Osteoblast (primary cell): ENCODE results near the gene RNASE7. TPM values are rescaled to one million over a fixed set of nuclear protein-coding genes. Genes with fewer than 3 reads are reported as not detected.

ENCODE experiments used
- DNase-seq: peaks from one replicate; pipeline ENCODE4 v3.0.0; 2011; ENCODE audit warnings: low spot score, mixed read lengths; ENCODE audit not compliant: insufficient read length; ENCODE audit errors: missing footprints
- H2AFZ ChIP-seq: 2 replicates; pipeline ENCODE4 v1.6.0; 2011; ENCODE audit warnings: mild to moderate bottlenecking, low read length
- H3K27ac ChIP-seq: 2 replicates; pipeline ENCODE4 v1.5.1; 2011; ENCODE audit warnings: mild to moderate bottlenecking, low read depth, low read length, moderate library complexity
- H3K27me3 ChIP-seq: 2 replicates; pipeline ENCODE4 v1.6.0; 2012; ENCODE audit warnings: mild to moderate bottlenecking, control low read depth, inconsistent platforms, low read length, moderate library complexity; ENCODE audit not compliant: insufficient read depth
- H3K36me3 ChIP-seq: 2 replicates; pipeline ENCODE4 v1.5.1; 2011; ENCODE audit warnings: mild to moderate bottlenecking, low read length, control low read depth, moderate library complexity; ENCODE audit not compliant: insufficient read depth
- H3K4me1 ChIP-seq: 2 replicates; pipeline ENCODE4 v1.5.1; 2011; ENCODE audit warnings: mild to moderate bottlenecking, low read length, control low read depth, moderate library complexity; ENCODE audit not compliant: insufficient read depth
- H3K4me2 ChIP-seq: 2 replicates; pipeline ENCODE4 v1.6.0; 2011; ENCODE audit warnings: mild to moderate bottlenecking, low read length; ENCODE audit not compliant: insufficient read depth
- H3K4me3 ChIP-seq: fragments of 200-600 bp; sonication (generic); 3 replicates; pipeline ENCODE4 v1.5.1; 2012; ENCODE audit warnings: mild to moderate bottlenecking, low read length, inconsistent platforms; ENCODE audit not compliant: insufficient read depth
- H3K79me2 ChIP-seq: 2 replicates; pipeline ENCODE4 v1.6.0; 2012; ENCODE audit warnings: mild to moderate bottlenecking, low read length, control low read depth, inconsistent platforms; ENCODE audit not compliant: insufficient read depth
- H3K9me3 ChIP-seq: 2 replicates; pipeline ENCODE4 v1.5.1; 2011; ENCODE audit warnings: low read depth, low read length, control low read depth
- H4K20me1 ChIP-seq: 2 replicates; pipeline ENCODE4 v1.6.0; 2012; ENCODE audit warnings: mild to moderate bottlenecking, low read length, control low read depth; ENCODE audit not compliant: insufficient read depth
- CTCF ChIP-seq: IDR thresholded peaks from 2 replicates; pipeline ENCODE4 v1.5.1; 2011; ENCODE audit warnings: mild to moderate bottlenecking, low read depth, low read length, moderate library complexity; ENCODE audit errors: extremely low read depth
- total RNA-seq: library from RNA; depleted of rRNA; stranded (reverse); fragments of >200 nt; gene quantifications from 2 replicates; pipeline ENCODE4 v1.2.3, GENCODE V29; 2012

The RNASE7 gene
- total RNA-seq, 1 donor: not detected

GRCh38 chr14:21036751-21037150, 5.4 kb upstream of the RNASE7 start:
- H3K4me2 ChIP-seq: no peak overlapping the region
- peak; percentile 46 for DNase-seq
- no peak for TF ChIP-seq CTCF

GRCh38 chr14:21037156-21037555, 5.0 kb upstream of the RNASE7 start:
- no peak overlapping the region for H3K4me3 ChIP-seq
- peaks cover 12% of the 10 kb centered on the region for H3K4me1 ChIP-seq
- no peak overlapping the region for H2AFZ ChIP-seq
- no peaks in the 10 kb centered on the region for H3K9me3 ChIP-seq
- no peaks in the 10 kb centered on the region for H4K20me1 ChIP-seq
- H3K36me3 ChIP-seq: no peaks in the 10 kb centered on the region
- H3K79me2 ChIP-seq: no peaks in the 10 kb centered on the region
- no peak for TF ChIP-seq CTCF
- H3K27me3 ChIP-seq: peaks cover 35% of the 10 kb centered on the region
- DNase-seq: no peak
- no peak overlapping the region for H3K4me2 ChIP-seq
- H3K27ac ChIP-seq: no peak overlapping the region

More at GRCh38 chr14:21036751-21037150, 5.4 kb upstream of the RNASE7 start:
- H4K20me1 ChIP-seq: no peaks in the 10 kb centered on the region
- no peak overlapping the region for H3K4me3 ChIP-seq
- no peaks in the 10 kb centered on the region for H3K9me3 ChIP-seq
- H3K36me3 ChIP-seq: no peaks in the 10 kb centered on the region
- peaks cover 39% of the 10 kb centered on the region for H3K27me3 ChIP-seq
- peaks cover 12% of the 10 kb centered on the region for H3K4me1 ChIP-seq
- H3K79me2 ChIP-seq: no peaks in the 10 kb centered on the region
- H2AFZ ChIP-seq: no peak overlapping the region
- no peak overlapping the region for H3K27ac ChIP-seq

GRCh38 chr14:21038441-21039422, 3.4 kb upstream of the RNASE7 start:
- Histone ChIP-seq H3K36me3 (no peaks in the 10 kb centered on the region), H3K27me3 (peaks cover 22% of the 10 kb centered on the region), H3K4me3 (no peak overlapping the region), H2AFZ (peak overlapping the region; percentile 16), H3K4me2 (peak overlapping the region; percentile 10), H3K9me3 (no peaks in the 10 kb centered on the region), H3K4me1 (peaks cover 12% of the 10 kb centered on the region), H4K20me1 (no peaks in the 10 kb centered on the region), H3K79me2 (no peaks in the 10 kb centered on the region), H3K27ac (no peak overlapping the region)
- peak; percentile 60 for DNase-seq
- no peak for TF ChIP-seq CTCF
